Keratinocyte (primary cell): ENCODE results near the gene PMF1.

Experiments
- EZH2 ChIP-seq: IDR thresholded peaks from one replicate; pipeline ENCODE4 v1.6.1; 2012; ENCODE audit warnings: inconsistent platforms, mild to moderate bottlenecking, low read length, moderate library complexity
- TF ChIP-seq, protein P1 (sequence below), 3 experiments: IDR thresholded peaks in 1 of 3; conservative IDR thresholded peaks in 1 of 3; optimal IDR thresholded peaks in 1 of 3; 2 replicates in 2 of 3; 3 replicates in 1 of 3; pipeline versions ENCODE3 to v1.5.1; 2011; ENCODE audit warnings: low read length in 3 of 3, mild to moderate bottlenecking in 3 of 3, moderate library complexity in 2 of 3, control low read depth in 1 of 3, inconsistent platforms in 1 of 3; ENCODE audit not compliant: insufficient read depth in 2 of 3; ENCODE audit errors: extremely low read depth in 1 of 3

DNA sequence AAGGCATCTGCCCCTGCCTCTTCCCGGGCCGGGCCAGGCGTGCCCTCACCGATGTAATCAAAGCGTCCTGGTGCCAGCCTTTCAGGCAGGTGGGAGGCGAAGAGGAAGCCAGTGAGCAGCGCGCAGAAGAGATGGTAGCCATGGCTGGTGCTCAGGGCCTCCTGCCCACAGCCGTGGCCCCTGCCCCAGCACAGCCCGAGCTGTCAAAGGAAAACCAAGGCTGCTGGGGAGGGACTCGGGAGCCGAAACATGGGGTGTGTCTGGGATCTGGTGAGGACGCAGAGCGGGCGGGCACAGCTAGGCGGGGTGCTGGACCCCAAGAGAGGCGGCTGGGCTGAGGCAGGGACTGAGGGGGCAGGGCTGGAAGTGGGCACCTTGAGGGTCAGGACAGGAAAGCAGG lies 31.9 kb downstream of the PMF1 start:
- no peak for TF ChIP-seq EZH2
- TF ChIP-seq, protein P1, sequence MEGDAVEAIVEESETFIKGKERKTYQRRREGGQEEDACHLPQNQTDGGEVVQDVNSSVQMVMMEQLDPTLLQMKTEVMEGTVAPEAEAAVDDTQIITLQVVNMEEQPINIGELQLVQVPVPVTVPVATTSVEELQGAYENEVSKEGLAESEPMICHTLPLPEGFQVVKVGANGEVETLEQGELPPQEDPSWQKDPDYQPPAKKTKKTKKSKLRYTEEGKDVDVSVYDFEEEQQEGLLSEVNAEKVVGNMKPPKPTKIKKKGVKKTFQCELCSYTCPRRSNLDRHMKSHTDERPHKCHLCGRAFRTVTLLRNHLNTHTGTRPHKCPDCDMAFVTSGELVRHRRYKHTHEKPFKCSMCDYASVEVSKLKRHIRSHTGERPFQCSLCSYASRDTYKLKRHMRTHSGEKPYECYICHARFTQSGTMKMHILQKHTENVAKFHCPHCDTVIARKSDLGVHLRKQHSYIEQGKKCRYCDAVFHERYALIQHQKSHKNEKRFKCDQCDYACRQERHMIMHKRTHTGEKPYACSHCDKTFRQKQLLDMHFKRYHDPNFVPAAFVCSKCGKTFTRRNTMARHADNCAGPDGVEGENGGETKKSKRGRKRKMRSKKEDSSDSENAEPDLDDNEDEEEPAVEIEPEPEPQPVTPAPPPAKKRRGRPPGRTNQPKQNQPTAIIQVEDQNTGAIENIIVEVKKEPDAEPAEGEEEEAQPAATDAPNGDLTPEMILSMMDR (optimal IDR thresholded peaks at IDR 0.05 in 1 of 3, IDR thresholded peaks at IDR 0.05 in 1 of 3, conservative IDR thresholded peaks at IDR 0.05 in 1 of 3; ENCODE audit: extremely low read depth in 1 of 3, insufficient read depth in 2 of 3, low read length in 3 of 3) = no peak
